HG02798 (cell line): Measurements from ENCODE around the gene ALK.

Source experiments
- ATAC-seq: cut with Tn5 transposase; IDR thresholded peaks from one replicate; pipeline ENCODE4 v1.9.1; 2021; ENCODE audit warnings: mild to moderate bottlenecking; ENCODE audit not compliant: unreplicated experiment, poor library complexity

Gene ALK

GRCh38 chr2:29360016-29360784 is 561.2 kb downstream of the ALK start:
- no peak for ATAC-seq

GRCh38 chr2:29353403-29353991 is 567.9 kb downstream of the ALK start:
- ATAC-seq: no peak

GRCh38 chr2:29351916-29352591 is 569.3 kb downstream of the ALK start:
- ATAC-seq: no peak

GRCh38 chr2:29351248-29351647 is 570.1 kb downstream of the ALK start:
- no peak for ATAC-seq

GRCh38 chr2:29349316-29350030 is 571.9 kb downstream of the ALK start:
- ATAC-seq: no peak

GRCh38 chr2:29347774-29348461 is 573.5 kb downstream of the ALK start:
- ATAC-seq: no peak

GRCh38 chr2:29345236-29345635 is 576.1 kb downstream of the ALK start:
- ATAC-seq: no peak

GRCh38 chr2:29343830-29344229 is 577.6 kb downstream of the ALK start:
- ATAC-seq: no peak

GRCh38 chr2:29336341-29337241 is 584.8 kb downstream of the ALK start:
- no peak for ATAC-seq

- ATAC-seq: no peak
Measured at GRCh38 chr2:29335396-29335795, 586.0 kb downstream of the ALK start.

- no peak for ATAC-seq
Measured at GRCh38 chr2:29334706-29335105, 586.7 kb downstream of the ALK start.

- ATAC-seq: no peak
Measured at GRCh38 chr2:29332540-29332939, 588.8 kb downstream of the ALK start.

- ATAC-seq: no peak
Measured at GRCh38 chr2:29329899-29330298, 591.5 kb downstream of the ALK start.

- no peak for ATAC-seq
Measured at GRCh38 chr2:29326926-29327325, 594.5 kb downstream of the ALK start.

- ATAC-seq: no peak
Measured at GRCh38 chr2:29325544-29325943, 595.8 kb downstream of the ALK start.

GRCh38 chr2:29323961-29324360 is 597.4 kb downstream of the ALK start:
- ATAC-seq: no peak

GRCh38 chr2:29323301-29323700 is 598.1 kb downstream of the ALK start:
- ATAC-seq: no peak

- no peak for ATAC-seq
Measured at GRCh38 chr2:29322011-29322410, 599.4 kb downstream of the ALK start.

- no peak for ATAC-seq
Measured at GRCh38 chr2:29317801-29318485, 603.4 kb downstream of the ALK start.
